Keratinocyte (primary cell): ENCODE results near the gene SCAMP4.

ENCODE experiments used
- EZH2 ChIP-seq: IDR thresholded peaks from one replicate; pipeline ENCODE4 v1.6.1; 2012; ENCODE audit warnings: inconsistent platforms, mild to moderate bottlenecking, low read length, moderate library complexity
- TF ChIP-seq, protein P1 (sequence below), 3 experiments: IDR thresholded peaks in 1 of 3; conservative IDR thresholded peaks in 1 of 3; optimal IDR thresholded peaks in 1 of 3; 2 replicates in 2 of 3; 3 replicates in 1 of 3; pipeline versions ENCODE3 to v1.5.1; 2011; ENCODE audit warnings: low read length in 3 of 3, mild to moderate bottlenecking in 3 of 3, moderate library complexity in 2 of 3, control low read depth in 1 of 3, inconsistent platforms in 1 of 3; ENCODE audit not compliant: insufficient read depth in 2 of 3; ENCODE audit errors: extremely low read depth in 1 of 3

- TF ChIP-seq, protein P1, sequence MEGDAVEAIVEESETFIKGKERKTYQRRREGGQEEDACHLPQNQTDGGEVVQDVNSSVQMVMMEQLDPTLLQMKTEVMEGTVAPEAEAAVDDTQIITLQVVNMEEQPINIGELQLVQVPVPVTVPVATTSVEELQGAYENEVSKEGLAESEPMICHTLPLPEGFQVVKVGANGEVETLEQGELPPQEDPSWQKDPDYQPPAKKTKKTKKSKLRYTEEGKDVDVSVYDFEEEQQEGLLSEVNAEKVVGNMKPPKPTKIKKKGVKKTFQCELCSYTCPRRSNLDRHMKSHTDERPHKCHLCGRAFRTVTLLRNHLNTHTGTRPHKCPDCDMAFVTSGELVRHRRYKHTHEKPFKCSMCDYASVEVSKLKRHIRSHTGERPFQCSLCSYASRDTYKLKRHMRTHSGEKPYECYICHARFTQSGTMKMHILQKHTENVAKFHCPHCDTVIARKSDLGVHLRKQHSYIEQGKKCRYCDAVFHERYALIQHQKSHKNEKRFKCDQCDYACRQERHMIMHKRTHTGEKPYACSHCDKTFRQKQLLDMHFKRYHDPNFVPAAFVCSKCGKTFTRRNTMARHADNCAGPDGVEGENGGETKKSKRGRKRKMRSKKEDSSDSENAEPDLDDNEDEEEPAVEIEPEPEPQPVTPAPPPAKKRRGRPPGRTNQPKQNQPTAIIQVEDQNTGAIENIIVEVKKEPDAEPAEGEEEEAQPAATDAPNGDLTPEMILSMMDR (optimal IDR thresholded peaks at IDR 0.05 in 1 of 3, IDR thresholded peaks at IDR 0.05 in 1 of 3, conservative IDR thresholded peaks at IDR 0.05 in 1 of 3; ENCODE audit: extremely low read depth in 1 of 3, insufficient read depth in 2 of 3, low read length in 3 of 3): no peak
- TF ChIP-seq EZH2: no peak
These were observed 41.3 kb upstream of the SCAMP4 start for GRCh38 chr19:1863638-1864479.
